GM19372 (cell line): ENCODE data around the gene BIN1.

Experiments
- ATAC-seq: cut with Tn5 transposase; IDR thresholded peaks from one replicate; pipeline ENCODE4 v1.9.1; 2021; ENCODE audit warnings: mild to moderate bottlenecking, low read depth, moderate library complexity; ENCODE audit not compliant: unreplicated experiment

BIN1 gene

GRCh38 chr2:127080226-127080937 lies 26.6 kb downstream of the BIN1 start:
- ATAC-seq = peak; percentile 7

GRCh38 chr2:127079358-127079920 lies 27.5 kb downstream of the BIN1 start:
- ATAC-seq = no peak

GRCh38 chr2:127078666-127079270 lies 28.2 kb downstream of the BIN1 start:
- no peak for ATAC-seq

GRCh38 chr2:127078028-127078427 lies 28.9 kb downstream of the BIN1 start:
- ATAC-seq = no peak

GRCh38 chr2:127076924-127077323 lies 30.0 kb downstream of the BIN1 start:
- no peak for ATAC-seq

GRCh38 chr2:127076290-127076689 lies 30.7 kb downstream of the BIN1 start:
- ATAC-seq = no peak

- ATAC-seq = no peak
Measured at GRCh38 chr2:127075821-127076220, 31.1 kb downstream of the BIN1 start.

- no peak for ATAC-seq
Measured at GRCh38 chr2:127074936-127075335, 32.0 kb downstream of the BIN1 start.

- ATAC-seq = no peak
Measured at GRCh38 chr2:127074358-127074757, 32.6 kb downstream of the BIN1 start.

- ATAC-seq = no peak
Measured at GRCh38 chr2:127072970-127073369, 34.0 kb downstream of the BIN1 start.

GRCh38 chr2:127072396-127072795 lies 34.6 kb downstream of the BIN1 start:
- no peak for ATAC-seq

- no peak for ATAC-seq
Measured at GRCh38 chr2:127071901-127072328, 35.0 kb downstream of the BIN1 start.

GRCh38 chr2:127070221-127070620 lies 36.7 kb downstream of the BIN1 start:
- ATAC-seq = no peak

GRCh38 chr2:127069536-127069935 lies 37.4 kb downstream of the BIN1 start:
- no peak for ATAC-seq

- ATAC-seq = no peak
Measured at GRCh38 chr2:127069003-127069402, 38.0 kb downstream of the BIN1 start.

- ATAC-seq = no peak
Measured at GRCh38 chr2:127068351-127068741, 38.6 kb downstream of the BIN1 start.

- ATAC-seq = peak; percentile 38
Measured at GRCh38 chr2:127067620-127068350, 39.2 kb downstream of the BIN1 start.

- no peak for ATAC-seq
Measured at GRCh38 chr2:127066942-127067341, 40.0 kb downstream of the BIN1 start.

GRCh38 chr2:127065940-127066318 lies 41.0 kb downstream of the BIN1 start:
- no peak for ATAC-seq

- ATAC-seq = no peak
Measured at GRCh38 chr2:127065299-127065939, 41.5 kb downstream of the BIN1 start.
